NCI-H187 treated with DMSO at 0.1 percent for 48 hours (cell line): ENCODE measurements around the gene MEI1.

Experiments used
- DNase-seq: peaks from one replicate; lab custom pipeline; 2025; lab: John Stamatoyannopoulos, UW

The MEI1 gene

DNA sequence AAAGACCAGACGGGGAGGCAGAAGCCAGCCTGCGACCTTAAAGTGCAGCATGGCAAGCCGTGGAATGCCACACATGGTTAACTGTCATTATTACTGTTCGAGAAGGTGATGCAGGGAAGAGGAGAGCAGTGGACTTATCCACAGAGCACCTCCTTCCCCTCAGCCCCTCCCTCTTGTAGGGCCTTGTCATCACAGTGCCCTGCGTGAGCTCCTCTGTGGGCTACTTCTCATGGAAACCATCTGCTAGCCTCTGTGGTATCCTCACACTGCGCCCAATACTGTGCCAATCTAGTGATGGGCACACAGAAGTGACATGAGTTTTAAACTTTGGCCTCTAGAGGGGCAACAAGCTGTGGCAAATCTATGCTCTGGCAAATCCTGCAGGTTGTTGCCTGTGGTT, 83.0 kb downstream of the MEI1 start:
- DNase-seq: no peak

DNA sequence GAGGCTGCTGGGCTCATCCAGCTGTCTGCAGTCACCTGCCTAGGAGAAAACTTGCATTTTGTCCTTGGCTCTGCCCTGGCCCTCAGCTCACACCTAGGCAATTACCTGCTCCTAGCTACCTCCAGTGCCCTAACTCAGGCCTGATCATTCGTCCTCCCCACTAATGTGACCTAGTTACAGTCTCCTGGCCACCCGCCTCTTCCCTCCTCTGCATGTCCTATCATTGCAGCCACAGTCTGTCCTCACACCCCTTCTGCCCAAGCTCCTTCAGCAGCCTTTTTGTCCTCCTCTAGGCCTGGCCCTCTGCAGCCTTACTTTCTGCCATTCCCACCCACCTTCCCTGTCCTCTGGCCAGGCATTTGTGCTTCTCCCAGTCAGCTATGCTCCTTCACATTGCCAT, 83.4 kb downstream of the MEI1 start:
- DNase-seq: no peak

DNA sequence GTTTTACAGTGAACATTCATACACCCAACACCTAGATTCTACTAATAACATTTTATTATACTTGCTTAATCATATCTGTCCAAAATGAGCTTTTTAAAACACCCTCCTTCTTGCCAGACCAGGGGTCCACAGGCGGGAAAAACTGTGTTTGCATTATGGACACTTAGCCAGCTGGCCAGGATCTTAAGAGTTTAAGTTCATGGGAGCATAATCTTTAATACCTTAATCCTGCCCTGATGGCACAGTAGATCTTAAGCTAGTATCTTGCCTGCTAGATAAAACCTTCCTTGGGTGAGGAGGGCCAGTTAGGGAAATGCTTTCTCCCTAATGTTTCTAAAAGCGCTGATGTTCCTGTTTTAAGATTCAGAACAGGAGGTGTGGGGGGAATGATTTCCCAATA, 88.0 kb downstream of the MEI1 start:
- DNase-seq: no peak

DNA sequence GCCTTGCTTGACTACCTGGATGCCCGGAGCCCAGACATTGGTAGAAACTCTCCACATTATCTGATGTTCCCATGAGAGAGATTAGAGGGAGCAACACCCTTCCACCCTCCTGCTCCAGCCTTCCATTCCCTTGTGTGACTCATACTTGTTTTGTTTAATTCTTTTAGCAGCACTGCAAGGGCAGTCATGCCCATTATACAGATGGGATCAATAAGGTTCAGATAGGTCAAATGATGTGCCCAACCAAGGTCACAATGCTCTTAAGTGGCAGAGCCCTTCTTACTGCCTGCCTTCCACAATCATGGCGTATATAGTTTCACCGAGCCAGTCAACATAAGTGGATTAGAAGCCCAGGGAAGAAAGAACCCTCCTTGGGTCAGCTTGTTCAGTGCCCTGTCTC, 94.6 kb downstream of the MEI1 start:
- DNase-seq: no peak

DNA sequence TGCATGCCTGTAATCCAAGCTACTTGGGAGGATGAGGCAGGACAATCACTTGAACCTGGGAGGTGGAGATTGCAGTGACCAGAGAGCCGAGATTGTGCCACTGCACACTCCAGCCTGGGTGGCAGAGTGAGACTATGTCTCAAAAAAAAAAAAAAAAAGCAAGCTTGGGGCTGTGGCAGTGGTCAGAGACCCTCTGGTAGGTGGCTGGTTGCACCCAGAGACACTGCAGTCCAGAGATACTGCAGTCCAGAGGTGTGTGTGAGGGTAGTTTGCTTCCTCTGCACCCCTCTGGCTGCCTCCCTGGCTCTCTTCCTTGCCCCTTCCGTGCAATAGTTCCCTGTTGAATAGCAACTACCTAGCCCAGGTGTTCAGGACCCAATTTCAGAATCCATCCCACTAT, 99.4 kb downstream of the MEI1 start:
- DNase-seq: no peak

DNA sequence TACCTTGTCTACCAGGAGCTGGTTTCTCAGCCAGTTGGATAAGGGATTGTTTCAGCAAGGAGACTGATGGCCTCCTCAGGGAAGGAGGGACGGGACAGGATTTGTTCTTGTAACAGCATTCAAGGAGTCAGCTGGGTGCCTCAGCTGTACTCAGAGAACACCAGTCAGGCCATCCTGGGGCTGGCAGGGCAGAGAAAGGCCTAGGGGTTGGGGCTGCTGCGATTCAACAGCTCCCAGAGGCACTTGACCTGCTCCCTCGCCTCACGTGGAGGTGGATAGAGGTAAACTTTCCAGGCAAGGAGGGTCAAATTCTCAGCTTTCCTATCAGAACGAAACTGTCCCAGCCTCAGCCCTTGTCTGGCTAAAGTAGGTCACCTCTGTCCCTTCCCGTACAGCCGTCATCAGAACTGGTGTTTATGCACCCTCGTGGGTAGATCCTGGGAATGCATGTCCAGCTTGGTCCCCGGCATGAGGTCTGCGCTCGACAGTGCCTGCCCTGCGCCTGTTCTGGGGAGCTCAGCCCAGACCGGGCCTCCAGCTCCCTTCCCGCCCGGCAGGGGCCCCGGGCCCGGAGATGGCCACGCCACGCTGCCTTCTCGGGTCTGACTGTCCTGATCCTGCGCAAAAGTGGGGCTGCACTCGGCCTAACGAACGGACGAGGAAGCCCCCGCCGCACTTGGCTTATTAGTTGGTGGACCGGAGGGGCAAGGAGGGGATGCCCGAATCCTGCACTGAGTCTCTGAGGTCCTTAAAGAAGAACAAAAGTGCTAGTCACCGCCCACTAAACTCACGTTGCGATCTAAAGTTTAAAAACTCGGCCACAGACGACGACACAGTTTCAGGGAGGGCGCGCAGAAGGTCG, 100.4 kb downstream of the MEI1 start:
- DNase-seq: no peak

DNA sequence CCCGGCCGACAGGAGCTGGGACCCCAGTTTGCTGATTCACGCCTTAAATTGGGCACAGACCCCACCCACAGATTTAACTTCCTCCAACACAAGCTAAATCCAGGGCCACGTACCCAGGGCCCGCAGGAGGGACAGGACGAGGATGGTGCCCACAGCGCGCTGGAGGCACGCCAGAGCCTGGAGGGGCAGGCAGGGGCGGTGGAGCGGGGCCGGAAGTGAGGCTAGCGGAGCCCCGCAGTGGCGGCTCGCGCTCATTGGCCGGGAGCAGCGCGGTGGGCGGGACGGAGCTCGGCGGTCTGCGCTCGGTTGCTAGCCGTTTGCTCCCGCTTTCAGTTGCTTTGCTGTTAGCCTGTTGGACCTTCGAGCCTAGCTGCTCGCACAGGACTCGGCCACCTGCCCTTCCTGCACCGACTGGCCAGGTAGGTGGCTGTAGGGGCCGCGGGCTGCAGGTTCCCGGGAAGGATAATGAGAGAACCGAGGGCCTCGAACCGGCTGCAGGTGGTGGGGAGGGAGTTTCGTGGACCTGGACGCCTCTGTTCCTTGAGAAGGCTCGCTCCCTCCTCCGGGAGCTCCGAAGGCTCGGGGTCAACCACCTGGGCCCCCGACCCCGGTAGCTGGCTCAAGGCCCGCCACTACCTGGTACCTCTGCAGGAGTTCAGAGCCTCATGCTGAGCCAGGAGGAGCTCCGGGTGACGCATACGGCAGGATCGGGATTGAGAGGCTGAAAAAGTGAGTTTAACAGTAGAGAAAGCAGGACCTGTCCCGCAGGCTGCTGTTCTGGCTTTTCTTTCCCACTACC, 101.2 kb downstream of the MEI1 start, which contains the start of gene CCDC134:
CCDC134 (plus strand) TSS at position 332 of the 799 bp plus-strand sequence. CDS start 8,212 bp downstream, outside the sequence.
- peak; percentile 30 for DNase-seq

DNA sequence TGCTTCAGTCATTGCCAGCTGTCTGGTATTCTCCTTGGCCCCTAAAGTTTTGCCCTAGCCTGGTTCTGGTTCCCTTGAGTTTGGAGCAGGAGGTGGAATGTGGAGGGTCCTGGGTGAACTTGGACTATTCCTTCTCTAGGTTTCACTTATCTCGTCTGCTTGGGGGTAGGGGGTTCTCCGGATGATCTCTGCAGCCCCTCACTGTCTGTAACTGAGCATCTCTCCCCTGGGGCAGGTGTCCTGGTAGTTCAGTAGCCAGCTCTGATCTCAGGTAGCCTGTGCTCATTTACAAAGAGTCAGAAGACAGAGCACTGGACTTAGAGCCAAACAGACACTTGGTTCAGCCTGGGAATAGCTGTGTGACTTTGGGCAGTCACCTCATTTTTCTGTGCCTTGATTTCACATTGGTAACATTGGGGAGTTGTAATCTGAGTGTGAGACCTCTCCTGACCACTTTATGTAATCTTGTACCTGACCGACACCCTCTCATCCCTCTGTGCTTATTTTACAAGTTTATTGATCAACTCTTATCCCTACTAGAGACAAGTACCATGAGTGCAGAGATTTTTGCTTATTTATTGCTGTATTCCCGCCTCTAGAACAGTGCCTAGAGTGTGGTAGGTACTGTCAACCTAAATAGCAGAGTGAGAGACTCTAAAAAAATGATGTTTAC, 102.0 kb downstream of the MEI1 start:
- no peak for DNase-seq

DNA sequence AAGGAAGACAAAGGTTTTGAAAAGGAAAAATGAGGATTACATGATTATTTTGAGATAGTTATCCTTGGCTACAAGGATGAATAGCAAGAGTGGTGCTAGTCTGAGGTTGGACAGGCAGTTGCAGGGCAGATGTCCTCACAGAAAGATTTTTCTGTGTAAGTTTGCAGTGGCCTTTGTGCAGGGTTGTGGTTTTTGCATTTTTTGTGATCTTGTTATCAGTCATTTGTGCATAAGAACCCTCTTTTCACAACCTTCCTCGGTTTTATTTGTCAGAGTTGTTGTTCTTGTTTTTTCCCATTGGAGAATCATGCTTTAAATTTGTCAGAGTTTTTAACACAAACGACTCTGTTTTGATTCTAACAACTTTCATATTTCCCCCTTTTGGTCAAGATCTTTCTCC, 102.6 kb downstream of the MEI1 start:
- no peak for DNase-seq

DNA sequence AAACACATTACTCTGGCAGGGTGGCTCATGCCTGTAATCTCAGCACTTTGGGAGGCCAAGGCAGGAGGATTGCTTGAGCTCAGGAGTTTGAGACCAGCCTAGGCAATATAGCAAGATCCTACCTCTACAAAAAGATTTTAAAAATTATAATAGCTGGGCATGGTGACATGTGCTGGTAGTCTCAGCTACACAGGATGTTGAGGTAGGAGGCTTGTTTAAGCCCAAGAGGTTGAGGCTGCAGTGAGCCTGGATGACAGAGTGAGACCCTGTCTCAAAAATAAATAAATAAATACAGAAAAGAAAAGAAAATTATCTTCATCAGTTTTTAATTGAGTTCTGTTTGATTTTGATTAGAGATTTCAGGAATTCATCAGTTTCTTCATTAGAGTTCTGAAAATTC, 106.3 kb downstream of the MEI1 start:
- DNase-seq: no peak

DNA sequence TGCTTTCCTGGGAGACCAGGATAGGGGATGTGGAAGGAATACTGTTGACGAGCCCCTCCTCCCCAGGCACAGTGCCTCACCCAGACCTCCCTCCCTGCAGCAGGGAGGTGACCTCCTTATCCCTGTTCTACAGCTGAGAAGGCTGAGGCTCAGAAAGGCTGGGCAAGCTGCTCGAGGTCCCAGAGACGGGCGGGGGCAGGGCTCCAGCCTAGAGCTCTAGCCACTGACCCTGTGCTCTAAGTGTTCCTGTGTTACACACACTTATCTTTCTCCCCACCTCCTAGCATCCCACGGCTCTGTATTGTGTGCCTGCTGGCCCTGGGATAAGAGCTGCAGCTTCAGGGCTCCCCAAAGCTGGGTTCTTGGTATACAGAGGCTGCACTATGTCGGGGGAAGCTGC, 109.1 kb downstream of the MEI1 start:
- DNase-seq: no peak

DNA sequence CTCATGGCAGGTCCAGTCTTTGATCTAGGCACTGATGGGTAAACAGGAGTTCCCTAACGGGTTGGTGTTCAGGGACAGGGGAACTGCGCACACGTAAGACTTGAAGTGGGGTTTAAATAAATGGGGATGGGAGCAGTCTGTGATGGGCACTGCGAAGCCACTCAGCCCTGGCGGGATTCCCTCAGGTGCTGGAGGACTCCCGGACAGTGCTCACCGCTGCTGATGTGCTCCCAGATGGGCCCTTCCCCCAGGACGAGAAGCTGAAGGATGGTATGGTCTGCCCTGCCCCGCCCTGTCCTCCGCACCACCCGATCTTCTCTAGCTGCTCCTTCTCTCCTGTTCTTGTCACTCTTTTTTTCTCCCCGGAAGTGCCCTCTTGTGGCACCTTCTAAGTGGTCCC, 110.7 kb downstream of the MEI1 start:
- no peak for DNase-seq

DNA sequence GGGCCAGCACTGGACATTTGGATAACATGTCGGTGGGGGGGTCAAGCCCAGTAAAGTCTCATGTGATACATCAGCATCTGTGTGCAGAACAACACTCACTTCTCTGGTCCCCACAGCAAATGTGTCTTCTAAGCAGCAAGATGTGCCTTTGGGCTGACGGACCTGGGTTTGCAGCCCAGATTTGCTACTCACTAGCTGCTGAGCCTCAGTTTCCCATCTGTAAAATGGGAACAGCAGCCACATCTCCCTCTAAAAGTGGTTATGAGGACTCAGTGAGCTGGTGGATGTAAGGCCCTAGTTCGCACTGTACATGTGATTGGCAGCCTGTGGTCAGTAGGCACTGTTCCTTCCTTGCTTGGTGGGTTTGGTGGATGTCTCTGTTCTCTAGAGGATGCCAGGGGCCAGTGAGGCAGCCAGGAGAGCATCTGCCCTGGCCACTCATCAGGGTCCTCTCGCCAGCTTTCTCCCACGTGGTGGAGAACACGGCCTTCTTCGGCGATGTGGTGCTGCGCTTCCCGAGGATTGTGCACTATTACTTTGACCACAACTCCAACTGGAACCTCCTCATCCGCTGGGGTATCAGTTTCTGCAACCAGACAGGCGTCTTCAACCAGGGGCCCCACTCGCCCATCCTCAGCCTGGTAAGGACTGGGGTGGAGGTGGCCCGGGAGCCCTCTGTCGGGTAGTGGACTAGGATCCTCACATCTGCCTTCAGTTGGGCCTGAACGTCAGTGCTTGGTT, 113.7 kb downstream of the MEI1 start:
- no peak for DNase-seq

DNA sequence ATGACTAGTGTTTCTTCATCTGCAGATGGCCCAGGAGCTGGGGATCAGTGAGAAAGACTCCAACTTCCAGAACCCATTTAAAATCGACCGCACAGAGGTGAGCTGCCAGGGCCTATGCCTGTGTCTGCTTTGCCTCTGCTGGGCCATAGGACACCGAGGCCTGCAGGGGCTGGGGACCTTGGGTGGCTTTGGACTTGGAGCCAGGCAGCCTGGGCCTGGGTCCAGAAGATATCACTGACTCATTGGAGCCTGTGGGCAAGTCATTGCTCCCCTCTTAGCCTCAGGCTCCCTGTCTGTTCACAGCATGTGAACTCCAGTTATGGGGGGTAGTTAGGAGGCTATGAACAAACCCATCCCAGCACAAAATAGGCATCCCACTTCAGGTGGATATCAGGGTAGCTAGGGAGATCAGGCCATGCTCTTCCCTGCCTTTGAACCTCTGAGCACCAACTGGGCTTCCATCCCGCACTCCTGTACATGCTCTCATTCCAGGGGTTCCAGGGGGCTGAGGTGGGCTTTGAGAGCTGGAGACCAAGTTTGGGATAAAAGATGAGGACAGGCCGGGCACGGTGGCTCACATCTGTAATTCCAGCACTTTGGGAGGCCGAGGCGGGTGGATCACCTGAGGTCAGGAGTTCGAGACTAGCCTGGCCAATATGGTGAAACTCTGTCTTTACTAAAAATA, 114.6 kb downstream of the MEI1 start:
- no peak for DNase-seq

DNA sequence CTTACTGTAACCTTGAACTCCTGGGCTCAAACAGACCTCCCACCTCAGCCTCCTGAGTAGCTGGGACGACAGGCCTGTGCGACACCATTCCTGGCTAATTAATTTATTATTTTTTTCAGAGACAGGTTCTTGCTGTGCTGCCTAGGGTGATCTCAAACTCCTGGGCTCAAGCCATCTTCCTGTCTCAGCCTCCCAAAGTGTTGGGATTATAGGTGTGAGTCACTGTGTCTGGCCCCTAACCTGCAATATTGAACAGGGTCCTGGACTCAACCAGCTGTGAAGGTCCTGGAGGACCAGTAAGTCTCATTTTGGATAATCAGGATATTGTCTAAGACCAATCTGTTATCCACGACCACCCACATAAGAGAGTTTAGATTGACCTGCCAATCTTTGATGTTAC, 116.4 kb downstream of the MEI1 start:
- no peak for DNase-seq

DNA sequence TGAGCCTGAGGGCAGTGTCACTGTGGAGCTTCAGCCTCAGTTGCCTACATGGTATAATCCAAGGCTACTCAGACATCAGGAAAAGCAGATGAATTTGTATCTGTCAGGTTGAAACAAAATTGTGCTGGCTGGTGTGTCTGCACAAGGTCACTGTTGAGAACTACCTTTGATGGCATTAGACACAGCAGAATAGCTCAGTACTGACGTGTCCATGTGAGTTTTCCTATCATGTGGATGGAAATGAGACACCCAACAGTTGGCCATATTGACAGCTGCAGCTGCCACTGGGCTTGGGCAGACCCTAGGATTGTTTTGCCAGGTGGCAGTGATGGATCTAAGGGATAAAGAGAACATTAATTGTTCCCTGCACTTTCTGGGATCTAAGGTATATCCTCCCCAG, 116.9 kb downstream of the MEI1 start:
- DNase-seq: no peak

DNA sequence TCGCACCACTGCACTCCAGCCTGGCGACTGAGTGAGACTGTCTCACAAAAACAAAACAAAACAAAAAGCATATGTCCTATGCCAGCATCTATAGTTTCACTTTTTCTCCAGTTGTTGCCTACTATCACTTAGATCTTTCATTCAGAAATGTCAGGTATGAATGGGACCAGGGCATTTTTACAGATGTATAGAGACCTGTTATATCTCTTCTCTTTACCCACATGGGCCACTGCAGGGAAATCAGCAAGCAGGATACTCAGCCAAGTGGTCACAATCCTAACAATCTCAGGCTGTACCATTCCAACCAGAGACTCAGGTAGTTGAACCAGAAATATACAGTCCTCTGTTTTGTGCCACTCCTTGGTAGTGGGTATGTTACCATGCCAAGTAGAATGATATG, 117.6 kb downstream of the MEI1 start:
- no peak for DNase-seq

DNA sequence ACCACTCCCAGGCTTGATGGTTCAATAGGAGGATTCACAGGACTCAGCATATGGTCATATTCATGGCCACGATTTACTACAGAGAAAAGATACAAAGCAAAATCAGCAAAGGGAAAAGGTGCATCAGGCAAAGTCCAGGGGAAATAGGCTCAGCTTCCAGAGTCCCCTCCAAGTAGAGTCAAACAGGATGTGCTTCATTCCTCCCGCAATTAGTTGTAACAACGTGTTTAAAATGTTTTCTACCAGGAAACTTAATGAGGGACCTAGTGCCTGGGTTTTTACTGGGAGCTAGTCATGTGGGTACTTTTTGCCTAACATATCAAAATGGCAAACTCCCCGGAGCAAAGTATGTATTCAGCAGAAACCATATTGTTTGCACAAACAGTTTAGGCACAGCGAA, 118.7 kb downstream of the MEI1 start:
- DNase-seq: no peak

DNA sequence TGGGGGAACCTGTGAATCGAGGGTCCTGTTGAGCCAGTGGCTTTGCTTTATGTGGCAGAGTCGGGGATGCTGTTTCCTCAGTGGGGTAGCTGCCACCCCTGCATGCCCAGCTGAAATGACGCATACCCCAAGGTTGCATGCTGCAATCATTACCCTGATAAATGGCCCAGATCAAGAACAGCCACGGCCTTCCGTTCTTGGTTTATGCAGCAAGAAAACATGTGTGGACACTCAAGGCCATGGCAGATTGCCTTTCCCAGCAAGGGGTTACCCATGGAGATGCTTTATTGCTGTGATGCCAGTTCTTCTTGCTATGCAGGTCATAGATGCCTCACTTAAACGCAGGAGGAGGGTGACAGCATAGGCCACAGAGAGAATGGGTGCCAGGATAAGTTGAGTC, 119.3 kb downstream of the MEI1 start:
- no peak for DNase-seq

DNA sequence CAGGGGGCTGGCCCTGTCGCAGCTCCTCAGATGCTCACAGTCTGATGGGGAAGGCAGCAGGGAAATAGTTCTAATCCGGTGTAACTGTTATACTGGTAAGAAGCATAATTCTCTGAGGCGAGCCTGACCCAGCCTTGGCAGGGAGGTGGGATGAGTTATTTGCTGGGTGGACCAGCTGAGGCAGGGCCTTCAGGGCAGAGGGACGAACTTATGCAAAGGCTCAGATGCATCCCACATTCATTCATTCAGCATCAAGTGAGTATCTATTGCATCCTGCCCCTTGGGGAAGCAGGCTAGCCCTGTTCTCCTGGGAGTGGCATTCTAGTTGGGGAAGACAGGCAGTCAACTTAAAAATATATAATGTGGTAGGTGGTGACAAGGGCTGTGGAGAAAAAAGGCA, 120.0 kb downstream of the MEI1 start:
- DNase-seq: no peak

DNA sequence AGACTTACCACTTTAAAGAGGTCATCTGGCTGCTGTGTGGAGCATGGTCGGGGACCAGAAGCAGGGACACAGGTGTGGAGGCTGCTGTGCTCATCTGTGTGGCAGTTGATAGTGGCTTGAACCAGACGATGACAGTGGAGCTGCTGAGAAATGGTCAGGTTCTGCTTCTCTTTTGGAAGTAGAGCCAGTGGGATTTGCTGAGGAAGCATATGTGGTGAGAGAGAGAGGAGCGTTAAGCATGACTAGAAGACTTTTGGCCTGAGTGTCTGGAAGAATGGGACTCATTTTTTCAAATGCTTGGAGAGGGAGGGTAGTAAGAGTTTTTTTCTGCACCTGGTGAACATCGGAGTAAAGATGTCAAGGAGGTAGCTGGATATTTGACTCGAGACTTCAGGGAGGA, 121.1 kb downstream of the MEI1 start:
- no peak for DNase-seq
